Jurkat, Clone E6-1 (cell line): Measurements from ENCODE around the gene UBE2K.
"Not testable (repeated sequence)": the region's sequence is repeated elsewhere in the genome, so short reads cannot be mapped to it uniquely, and the experiment has no call there.

Experiments
- DNase-seq: peaks from one replicate; pipeline ENCODE4 v3.0.0-alpha.2; 2011; ENCODE audit warnings: low read depth, low spot score
- H3K4me3 ChIP-seq: 2 replicates; pipeline ENCODE4 v1.5.1; 2011; ENCODE audit warnings: mild to moderate bottlenecking, low read length, control low read depth, moderate library complexity

The UBE2K gene

DNA sequence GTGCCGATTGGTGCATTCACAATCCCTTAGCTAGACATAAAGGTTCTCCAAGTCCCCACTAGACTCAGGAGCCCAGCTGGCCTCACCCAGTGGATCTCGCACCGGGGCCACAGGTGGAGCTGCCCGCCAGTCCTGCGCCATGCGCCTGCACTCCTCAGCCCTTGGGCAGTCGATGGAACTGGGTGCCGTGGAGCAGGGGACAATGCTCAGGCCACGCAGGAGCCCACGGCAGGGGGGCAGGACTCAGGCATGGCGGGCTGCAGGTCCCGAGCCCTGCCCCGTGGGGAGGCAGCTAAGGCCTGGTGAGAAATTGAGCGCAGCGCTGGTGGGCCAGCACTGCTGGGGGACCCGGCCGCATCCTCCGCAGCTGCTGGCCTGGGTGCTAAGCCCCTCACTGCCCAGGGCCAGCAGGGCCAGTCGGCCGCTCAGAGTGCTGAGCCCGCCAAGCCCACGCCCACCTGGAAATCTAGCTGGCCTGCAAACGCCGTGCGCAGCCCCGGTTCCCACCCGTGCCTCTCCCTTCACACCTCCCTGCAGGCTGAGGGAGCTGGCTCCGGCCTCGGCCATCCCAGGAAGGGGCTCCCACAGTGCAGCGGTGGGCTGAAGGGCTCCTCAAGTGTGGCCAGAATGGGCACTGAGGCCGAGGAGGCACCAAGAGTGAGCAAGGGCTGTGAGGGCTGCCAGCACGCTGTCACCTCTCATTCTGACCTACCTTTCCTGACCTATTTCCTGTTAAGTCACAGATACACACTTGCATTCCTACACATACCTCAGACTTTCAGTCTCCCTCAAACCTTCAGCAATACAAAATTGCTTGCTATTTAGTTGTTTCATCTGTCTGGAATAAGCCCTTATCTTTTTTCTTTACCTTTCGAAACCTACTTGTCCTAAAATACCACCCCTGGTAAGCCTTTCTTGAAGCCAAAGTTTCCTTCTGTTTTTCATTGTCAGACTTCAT lies 20.7 kb downstream of the UBE2K start:
- no peak overlapping the region for H3K4me3 ChIP-seq
- no peak for DNase-seq

GRCh38 chr4:39719804-39720580 lies 22.1 kb downstream of the UBE2K start:
- H3K4me3 ChIP-seq = no peak overlapping the region
- no peak for DNase-seq

GRCh38 chr4:39721273-39721672 lies 23.3 kb downstream of the UBE2K start:
- not testable (repeated sequence) for H3K4me3 ChIP-seq, DNase-seq

GRCh38 chr4:39721788-39722187 lies 23.9 kb downstream of the UBE2K start:
- DNase-seq = no peak

GRCh38 chr4:39729557-39729956 lies 31.6 kb downstream of the UBE2K start:
- no peak for DNase-seq
- no peak overlapping the region for H3K4me3 ChIP-seq

More at GRCh38 chr4:39721788-39722187, 23.9 kb downstream of the UBE2K start:
- no peak overlapping the region for H3K4me3 ChIP-seq

- H3K4me3 ChIP-seq = no peak overlapping the region
- DNase-seq = no peak
Observed at GRCh38 chr4:39730072-39730471, 32.1 kb downstream of the UBE2K start.

GRCh38 chr4:39731908-39732307 lies 34.0 kb downstream of the UBE2K start:
- DNase-seq = no peak
- no peak overlapping the region for H3K4me3 ChIP-seq

DNA sequence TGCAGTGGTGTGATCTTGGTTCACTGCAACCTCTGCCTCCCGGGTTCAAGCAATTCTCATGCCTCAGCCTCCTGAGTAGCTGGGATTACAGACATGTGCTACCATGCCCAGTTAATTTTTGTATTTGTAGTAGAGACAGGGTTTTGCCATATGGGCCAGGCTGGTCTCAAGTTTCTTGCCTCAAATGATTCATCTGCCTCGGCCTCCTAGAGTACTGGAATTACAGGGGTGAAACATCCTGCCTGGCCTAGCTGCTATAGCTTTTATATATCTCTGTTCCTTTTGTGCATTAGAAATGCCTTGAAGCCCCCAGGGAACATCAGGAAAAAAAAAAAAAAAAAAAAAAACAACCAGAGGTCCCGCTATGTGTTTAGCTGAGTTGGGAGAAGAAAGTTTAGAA lies 34.8 kb downstream of the UBE2K start:
- no peak overlapping the region for H3K4me3 ChIP-seq
- no peak for DNase-seq

DNA sequence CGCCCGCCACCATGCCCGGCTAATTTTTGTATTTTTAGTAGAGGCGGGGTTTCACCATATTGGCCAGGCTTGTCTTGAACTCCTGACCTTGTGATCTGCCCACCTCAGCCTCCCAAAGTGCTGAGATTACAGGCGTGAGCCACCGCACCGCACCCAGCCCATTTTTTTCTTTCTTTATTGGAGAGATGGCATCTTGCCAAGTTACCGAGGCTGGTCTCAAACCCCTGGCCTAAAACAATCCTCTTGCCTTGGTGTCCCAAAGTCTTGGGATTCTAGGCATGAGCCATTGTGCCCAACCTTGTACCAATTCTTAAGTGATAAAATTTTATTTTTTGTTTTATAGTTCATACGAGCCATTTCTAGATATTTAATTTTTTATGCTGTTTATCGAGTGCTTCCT lies 41.7 kb downstream of the UBE2K start:
- H3K4me3 ChIP-seq, DNase-seq: not testable (repeated sequence)

- no peak for DNase-seq
Observed at GRCh38 chr4:39741401-39741800, 43.5 kb downstream of the UBE2K start.

GRCh38 chr4:39745920-39746319 lies 48.0 kb downstream of the UBE2K start:
- no peak for DNase-seq

More at GRCh38 chr4:39741401-39741800, 43.5 kb downstream of the UBE2K start:
- H3K4me3 ChIP-seq = no peak overlapping the region

GRCh38 chr4:39750216-39750615 lies 52.3 kb downstream of the UBE2K start:
- no peak for DNase-seq
- H3K4me3 ChIP-seq = no peak overlapping the region

More at GRCh38 chr4:39745920-39746319, 48.0 kb downstream of the UBE2K start:
- H3K4me3 ChIP-seq = no peak overlapping the region

GRCh38 chr4:39754309-39754708 lies 56.4 kb downstream of the UBE2K start:
- H3K4me3 ChIP-seq = no peak overlapping the region
- no peak for DNase-seq

GRCh38 chr4:39756159-39756558 lies 58.2 kb downstream of the UBE2K start:
- no peak overlapping the region for H3K4me3 ChIP-seq
- no peak for DNase-seq

DNA sequence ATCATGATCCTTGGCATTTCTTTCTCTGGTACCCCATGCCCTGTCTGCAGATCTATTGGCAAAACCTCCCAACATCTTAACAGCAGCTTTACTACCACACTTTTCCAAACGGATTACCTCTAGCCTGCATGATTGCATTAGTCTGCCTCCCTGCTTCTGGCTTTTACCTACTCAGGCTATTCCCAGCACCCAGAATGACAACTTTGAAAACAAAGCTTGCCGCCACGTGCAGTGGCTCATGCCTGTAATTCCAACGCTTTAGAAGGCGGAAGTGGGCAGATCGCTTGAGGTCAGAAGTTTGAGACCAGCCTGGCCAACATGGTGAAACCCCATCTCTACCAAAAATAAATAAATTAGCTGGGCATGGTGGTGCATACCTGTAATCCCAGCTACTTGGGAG lies 60.2 kb downstream of the UBE2K start:
- no peak for DNase-seq
- no peak overlapping the region for H3K4me3 ChIP-seq

GRCh38 chr4:39759569-39759968 lies 61.6 kb downstream of the UBE2K start:
- no peak overlapping the region for H3K4me3 ChIP-seq
- DNase-seq = no peak

DNA sequence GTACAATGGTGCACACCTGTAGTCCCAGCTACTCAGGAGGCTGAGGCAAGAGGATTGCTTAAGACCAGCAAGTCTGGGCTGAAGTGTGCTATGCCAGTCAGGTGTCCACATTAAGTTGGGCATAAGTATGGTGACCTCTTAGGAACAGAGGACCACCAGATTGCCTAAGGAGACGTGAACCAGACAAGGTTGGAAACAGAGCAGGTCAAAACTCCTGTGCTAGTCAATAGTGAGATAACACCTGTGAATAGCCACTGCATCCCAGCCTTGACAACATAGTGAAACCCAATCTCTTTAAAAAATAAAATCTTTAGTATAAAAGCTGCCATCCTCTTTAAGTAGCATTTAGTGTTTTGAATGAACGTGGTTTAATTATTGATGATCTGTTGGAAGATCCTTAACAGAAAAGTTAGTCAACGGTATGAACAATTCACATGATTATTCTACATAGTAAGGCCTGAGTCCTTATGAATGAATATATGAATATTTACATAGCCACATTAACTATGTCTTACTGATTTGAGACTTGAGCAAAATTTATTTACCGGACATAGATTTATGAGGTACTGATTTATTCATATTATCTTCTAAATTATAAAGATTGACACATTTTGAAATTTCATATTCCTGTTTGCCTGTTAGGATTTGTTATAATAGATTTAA lies 63.2 kb downstream of the UBE2K start:
- no peak for DNase-seq
- H3K4me3 ChIP-seq = no peak overlapping the region

DNA sequence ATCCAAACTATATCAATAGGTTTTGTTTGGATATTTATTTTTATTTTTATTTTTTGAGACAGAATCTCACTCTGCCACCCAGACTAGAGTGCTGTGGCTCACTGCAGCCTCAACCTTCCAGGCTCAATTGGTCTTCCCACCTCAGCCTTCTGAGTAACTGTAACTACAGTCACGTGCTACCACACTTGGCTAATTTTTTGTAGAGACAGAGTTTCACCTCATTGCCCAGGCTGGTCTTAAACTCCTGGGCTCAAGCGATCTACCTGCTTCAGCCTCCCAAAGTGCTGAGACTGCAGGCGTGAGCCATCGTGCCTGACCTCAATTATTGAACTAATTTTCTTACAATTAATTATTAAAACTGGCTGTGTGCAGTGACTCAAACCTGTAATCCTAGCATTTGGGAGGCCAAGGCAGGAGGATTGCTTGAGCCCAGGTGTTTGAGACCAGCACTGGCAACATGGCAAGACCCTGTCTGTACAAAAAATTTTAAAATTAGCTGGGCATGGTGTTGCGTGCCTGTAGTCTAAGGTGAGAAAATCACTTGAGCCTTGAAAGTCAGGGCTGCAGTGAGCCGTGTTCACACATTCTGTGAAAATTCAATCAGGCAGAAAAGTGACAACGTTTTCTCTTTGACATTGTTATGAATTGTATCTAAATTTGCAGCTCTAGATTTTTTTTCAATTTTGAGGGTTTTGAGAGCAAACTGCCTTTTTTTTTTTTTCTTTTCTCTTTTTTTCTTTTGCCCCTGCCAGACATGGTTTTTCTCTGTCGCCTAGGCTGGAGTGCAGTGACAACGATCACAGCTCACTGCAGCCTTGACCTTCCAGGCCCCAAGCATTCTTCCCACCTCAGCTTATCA lies 66.0 kb downstream of the UBE2K start:
- no peak overlapping the region for H3K4me3 ChIP-seq
- no peak for DNase-seq

DNA sequence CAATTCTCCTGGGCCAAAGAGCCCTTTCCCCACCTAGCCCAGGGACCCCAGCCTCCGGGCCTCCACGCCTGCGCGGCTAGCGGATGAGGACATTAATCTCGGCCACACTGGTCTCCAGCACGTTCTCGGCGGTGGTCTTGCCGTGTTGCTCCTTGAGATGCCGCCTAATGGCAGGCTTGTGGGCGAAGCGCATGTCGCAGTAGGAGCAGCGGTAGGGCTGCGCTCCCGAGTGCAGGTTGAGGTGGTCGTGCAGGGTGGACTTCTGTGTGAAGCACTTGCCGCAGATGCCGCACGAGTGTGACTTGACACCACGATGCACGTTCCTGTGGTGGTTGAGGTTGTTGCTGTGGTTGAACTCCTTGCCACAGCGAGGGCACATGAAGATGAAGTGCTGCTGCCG lies 72.1 kb downstream of the UBE2K start:
- no peak for DNase-seq
- H3K4me3 ChIP-seq = no peak overlapping the region
